Lung (tissue), 16 donors: ENCODE data around the gene OR5AN1. TPM values are rescaled to one million over a fixed set of nuclear protein-coding genes. Genes with fewer than 3 reads are reported as not detected.
"Not testable (repeated sequence)": the region's sequence is repeated elsewhere in the genome, so short reads cannot be mapped to it uniquely, and the experiment has no call there.

Source experiments
- ATAC-seq: fragments of 200-7000 bp; cut with Tn5 transposase; one replicate; pipeline ENCODE4 v1.9.1; 2020; ENCODE audit warnings: moderate number of reproducible peaks; ENCODE audit not compliant: insufficient read depth, low FRiP score
- DNase-seq, 3 donors: peaks; one replicate each; pipeline ENCODE4 v3.0.0-alpha.2; 2013 to 2017
- H3K27ac ChIP-seq, 2 donors: one replicate each; pipeline ENCODE4 v1.5.1; 2013; ENCODE audit warnings: mild to moderate bottlenecking in 2 of 2, moderate library complexity in 2 of 2, control low read depth in 1 of 2, inconsistent platforms in 1 of 2, low read depth in 1 of 2, low read length in 1 of 2
- H3K27me3 ChIP-seq, 3 donors: one replicate each; pipeline ENCODE4 v1.5.1; 2013; ENCODE audit warnings: low read length in 2 of 3; ENCODE audit not compliant: control insufficient read depth in 3 of 3, insufficient read depth in 3 of 3
- H3K36me3 ChIP-seq, 4 donors: one replicate each; pipeline ENCODE4 v1.5.1; 2013; ENCODE audit warnings: low read length in 4 of 4, mild to moderate bottlenecking in 1 of 4, moderate library complexity in 1 of 4; ENCODE audit not compliant: control insufficient read depth in 4 of 4, insufficient read depth in 4 of 4
- H3K4me1 ChIP-seq, 5 donors: one replicate each; pipeline ENCODE4 v1.5.1; 2013; ENCODE audit warnings: low read length in 5 of 5, mild to moderate bottlenecking in 2 of 5, moderate library complexity in 1 of 5; ENCODE audit not compliant: control insufficient read depth in 5 of 5, insufficient read depth in 5 of 5
- H3K4me3 ChIP-seq: one replicate; pipeline ENCODE4 v1.5.1; 2013; ENCODE audit warnings: mild to moderate bottlenecking, control low read depth, moderate library complexity
- H3K9ac ChIP-seq, 2 donors: one replicate each; pipeline ENCODE4 v1.5.1; 2013; ENCODE audit warnings: low read length in 2 of 2, control low read depth in 1 of 2; ENCODE audit not compliant: insufficient read depth in 1 of 2
- H3K9me3 ChIP-seq, 4 donors: one replicate each; pipeline ENCODE4 v1.5.1; 2013; ENCODE audit warnings: low read length in 3 of 4, mild to moderate bottlenecking in 1 of 4, moderate library complexity in 1 of 4; ENCODE audit not compliant: control insufficient read depth in 4 of 4, insufficient read depth in 3 of 4
- CTCF ChIP-seq: IDR thresholded peaks from 2 replicates; pipeline ENCODE4 v1.5.1; 2012; ENCODE audit warnings: mild to moderate bottlenecking; ENCODE audit errors: control extremely low read depth, extremely low read depth
- WGBS, 2 donors: extraction: QIAGEN DNeasy Blood & Tissue Kit; methylation state at CpG; one replicate each; pipeline ENCODE4 v1.1.7; 2013; 5-methylcytosine and 5-hydroxymethylcytosine counted together
- long read RNA-seq, 5 donors: transcript quantifications; one replicate each; lab custom pipeline, GENCODE V29; 2026
- polyA plus RNA-seq, 2 donors: library from polyadenylated mRNA; stranded (reverse); fragments of 200-250 nt; gene quantifications; one replicate each; pipeline ENCODE4 v1.2.1, GENCODE V29; 2013
- total RNA-seq, 2 donors: library from RNA; depleted of rRNA in 1 of 2; stranded (reverse); fragments of >200 nt in 1 of 2; gene quantifications; one replicate each; pipeline ENCODE4 v1.2.1, GENCODE V29; 2014 to 2021
- donor health status: control.
- donor health status: control.
- donor health status: Bipolar disorder and iron deficiency.
- donor health status: healthy.
- donor health status: DM: yes; HTN: yes; CAD: no.

The OR5AN1 gene
- total RNA-seq (under 1 TPM in 1 of 2 donors, not detected in 1; 0.03 TPM), polyA plus RNA-seq (not detected)
- long read RNA-seq, donor 1: 0 reads
- long read RNA-seq, donor 2: 0 reads
- long read RNA-seq, donor 3: 0 reads
- long read RNA-seq, donor 4: 0 reads
- long read RNA-seq, donor 5: 0 reads

- no peak for ATAC-seq
- Histone ChIP-seq H3K9me3 (peaks cover 0 to 9% (median 0%) of the 10 kb centered on the region in 4 donors), H3K36me3 (no peaks in the 10 kb centered on the region), H3K27ac (no peak within 1 kb of the TSS), H3K9ac (no peak within 1 kb of the TSS), H3K4me1 (no peaks in the 10 kb centered on the region), H3K27me3 (no peaks in the 10 kb centered on the region), H3K4me3 (no peak within 1 kb of the TSS)
- DNase-seq: no peak
- no peak for TF ChIP-seq CTCF
- WGBS, 2 donors: 74 to 78% methylated on average over 3 of the region's 3 CpGs
Observed at GRCh38 chr11:59358595-59358994, at the start of gene OR5AN1. OR5AN1 (plus strand) TSS chr11:59358895; CDS start chr11:59364459, 5,564 bp downstream.

- no peak for ATAC-seq
- no peak overlapping the region for H3K9ac ChIP-seq
Observed at GRCh38 chr11:59335001-59335400, 23.7 kb upstream of the OR5AN1 start.

GRCh38 chr11:59336176-59336575, 22.5 kb upstream of the OR5AN1 start:
- Histone ChIP-seq H3K36me3 (no peaks in the 10 kb centered on the region), H3K27me3 (no peaks in the 10 kb centered on the region), H3K27ac (no peak overlapping the region), H3K4me1 (no peaks in the 10 kb centered on the region), H3K9ac (no peak overlapping the region), H3K9me3 (peaks cover 0 to 5% (median under 1%) of the 10 kb centered on the region in 4 donors), H3K4me3 (no peak overlapping the region)
- DNase-seq: no peak
- TF ChIP-seq CTCF: no peak
- 73 to 80% methylated on average over 5 of the region's 5 CpGs for WGBS, 2 donors
- ATAC-seq: no peak

More at GRCh38 chr11:59335001-59335400, 23.7 kb upstream of the OR5AN1 start:
- H3K27me3 ChIP-seq: no peaks in the 10 kb centered on the region
- H3K4me1 ChIP-seq: no peaks in the 10 kb centered on the region
- no peak for DNase-seq
- no peak overlapping the region for H3K27ac ChIP-seq
- H3K4me3 ChIP-seq: no peak overlapping the region
- TF ChIP-seq CTCF: no peak
- peaks cover 0 to 5% (median under 1%) of the 10 kb centered on the region in 4 donors for H3K9me3 ChIP-seq
- no peaks in the 10 kb centered on the region for H3K36me3 ChIP-seq

GRCh38 chr11:59336931-59337330, 21.8 kb upstream of the OR5AN1 start:
- no peak overlapping the region for H3K4me3 ChIP-seq
- no peaks in the 10 kb centered on the region for H3K4me1 ChIP-seq
- H3K9me3 ChIP-seq: peaks cover 0 to 5% (median under 1%) of the 10 kb centered on the region in 4 donors
- DNase-seq (no peak), ATAC-seq (no peak)
- TF ChIP-seq CTCF: no peak
- no peaks in the 10 kb centered on the region for H3K27me3 ChIP-seq
- no peaks in the 10 kb centered on the region for H3K36me3 ChIP-seq
- no peak overlapping the region for H3K27ac ChIP-seq
- no peak overlapping the region for H3K9ac ChIP-seq

- not testable (repeated sequence) for H3K27ac ChIP-seq, ATAC-seq, H3K4me1 ChIP-seq, H3K36me3 ChIP-seq, H3K9ac ChIP-seq, H3K27me3 ChIP-seq, H3K4me3 ChIP-seq, DNase-seq
- peaks cover 0 to 11% (median 5%) of the 10 kb centered on the region in 4 donors for H3K9me3 ChIP-seq
- 77 to 78% methylated on average over 5 of the region's 5 CpGs for WGBS, 2 donors
Observed at GRCh38 chr11:59349657-59350056, 9.0 kb upstream of the OR5AN1 start.
